ENCODE results near the gene HMGCS1. TPM values are rescaled to one million over a fixed set of nuclear protein-coding genes. Genes with fewer than 3 reads are reported as not detected.
A peak's percentile ranks its signal among the peaks of the same experiment; 100 is the strongest.

The HMGCS1 gene
- total RNA-seq, 2 donors from 2014 or later: 81.2 to 102 TPM

GRCh38 chr5:43245724-43246385 lies 67.4 kb downstream of the HMGCS1 start:
- no peak for DNase-seq (ENCODE audit: low spot score)
- Mint-ChIP-seq H3K4me3 (no peak overlapping the region), H3K9me3 (no peaks in the 10 kb centered on the region), H3K4me1 (ENCODE audit: low read depth in 2 of 2) (no peaks in the 10 kb centered on the region), H3K36me3 (no peaks in the 10 kb centered on the region), H3K27me3 (peaks cover 4 to 23% of the 10 kb centered on the region in 2 donors), H3K27ac (no peak overlapping the region)
- ATAC-seq: peak in 1 of 2 donors; percentile 66

- Mint-ChIP-seq H3K36me3 (no peaks in the 10 kb centered on the region), H3K27ac (no peak overlapping the region), H3K9me3 (no peaks in the 10 kb centered on the region), H3K27me3 (peaks cover 6 to 21% of the 10 kb centered on the region in 2 donors), H3K4me1 (ENCODE audit: low read depth in 2 of 2) (no peaks in the 10 kb centered on the region), H3K4me3 (no peak overlapping the region)
- DNase-seq (ENCODE audit: low spot score) (no peak), ATAC-seq (peak in 1 of 2 donors; percentile 33)
Observed at GRCh38 chr5:43244823-43245565, 68.2 kb downstream of the HMGCS1 start.

- no peak for DNase-seq (ENCODE audit: low spot score)
- peaks cover 9 to 21% of the 10 kb centered on the region in 2 donors for H3K27me3 Mint-ChIP-seq
- H3K27ac Mint-ChIP-seq: no peak overlapping the region
- H3K4me1 Mint-ChIP-seq (ENCODE audit: low read depth in 2 of 2): no peaks in the 10 kb centered on the region
- no peaks in the 10 kb centered on the region for H3K9me3 Mint-ChIP-seq
- no peaks in the 10 kb centered on the region for H3K36me3 Mint-ChIP-seq
- ATAC-seq: no peak
- H3K4me3 Mint-ChIP-seq: no peak overlapping the region
Observed at GRCh38 chr5:43243270-43243669, 69.9 kb downstream of the HMGCS1 start.

- ATAC-seq (no peak), DNase-seq (ENCODE audit: low spot score) (no peak)
- no peaks in the 10 kb centered on the region for H3K36me3 Mint-ChIP-seq
- no peak overlapping the region for H3K4me3 Mint-ChIP-seq
- H3K27ac Mint-ChIP-seq: no peak overlapping the region
- H3K4me1 Mint-ChIP-seq (ENCODE audit: low read depth in 2 of 2): no peaks in the 10 kb centered on the region
- H3K27me3 Mint-ChIP-seq: peaks cover 9 to 21% of the 10 kb centered on the region in 2 donors
- no peaks in the 10 kb centered on the region for H3K9me3 Mint-ChIP-seq
Observed at GRCh38 chr5:43242196-43242595, 71.0 kb downstream of the HMGCS1 start.

Other genes starting within 250 kb of the HMGCS1 start
- gene ZNF131, start 192.5 kb downstream of the HMGCS1 start, total RNA-seq: 10 to 100 TPM; 39.5 to 59.9 TPM
- gene NIM1K, start 121.2 kb downstream of the HMGCS1 start, total RNA-seq: 1 to 10 TPM; 2.5 to 2.9 TPM
- gene CCL28, start 99.0 kb upstream of the HMGCS1 start, total RNA-seq: 10 to 100 TPM in 1 of 2 donors, 1 to 10 TPM in 1; 4.8 to 18.3 TPM
- gene TMEM267, start 170.5 kb upstream of the HMGCS1 start, total RNA-seq: 10 to 100 TPM; 20.6 to 23.0 TPM
- gene C5orf34, start 201.7 kb upstream of the HMGCS1 start, total RNA-seq: 1 to 10 TPM; 4.7 to 6.5 TPM
- 10 to 100 TPM; 47.9 to 57.0 TPM for gene PAIP1, start 243.7 kb upstream of the HMGCS1 start, total RNA-seq